HG02840 (cell line): Measurements from ENCODE around the gene HBA2.
"Not testable (repeated sequence)": the region's sequence is repeated elsewhere in the genome, so short reads cannot be mapped to it uniquely, and the experiment has no call there.

ENCODE experiments used
- ATAC-seq: cut with Tn5 transposase; IDR thresholded peaks from one replicate; pipeline ENCODE4 v1.9.1; 2021; ENCODE audit warnings: mild to moderate bottlenecking, moderate library complexity, moderate number of reproducible peaks; ENCODE audit not compliant: unreplicated experiment, low FRiP score

HBA2 gene

DNA sequence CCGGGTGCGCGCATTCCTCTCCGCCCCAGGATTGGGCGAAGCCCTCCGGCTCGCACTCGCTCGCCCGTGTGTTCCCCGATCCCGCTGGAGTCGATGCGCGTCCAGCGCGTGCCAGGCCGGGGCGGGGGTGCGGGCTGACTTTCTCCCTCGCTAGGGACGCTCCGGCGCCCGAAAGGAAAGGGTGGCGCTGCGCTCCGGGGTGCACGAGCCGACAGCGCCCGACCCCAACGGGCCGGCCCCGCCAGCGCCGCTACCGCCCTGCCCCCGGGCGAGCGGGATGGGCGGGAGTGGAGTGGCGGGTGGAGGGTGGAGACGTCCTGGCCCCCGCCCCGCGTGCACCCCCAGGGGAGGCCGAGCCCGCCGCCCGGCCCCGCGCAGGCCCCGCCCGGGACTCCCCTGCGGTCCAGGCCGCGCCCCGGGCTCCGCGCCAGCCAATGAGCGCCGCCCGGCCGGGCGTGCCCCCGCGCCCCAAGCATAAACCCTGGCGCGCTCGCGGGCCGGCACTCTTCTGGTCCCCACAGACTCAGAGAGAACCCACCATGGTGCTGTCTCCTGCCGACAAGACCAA, at the start of gene HBA2:
TSS of gene HBA2 (plus strand) at position 503 of the 568 bp plus-strand sequence. CDS start at position 540, 37 bp downstream.
- not testable (repeated sequence) for ATAC-seq

DNA sequence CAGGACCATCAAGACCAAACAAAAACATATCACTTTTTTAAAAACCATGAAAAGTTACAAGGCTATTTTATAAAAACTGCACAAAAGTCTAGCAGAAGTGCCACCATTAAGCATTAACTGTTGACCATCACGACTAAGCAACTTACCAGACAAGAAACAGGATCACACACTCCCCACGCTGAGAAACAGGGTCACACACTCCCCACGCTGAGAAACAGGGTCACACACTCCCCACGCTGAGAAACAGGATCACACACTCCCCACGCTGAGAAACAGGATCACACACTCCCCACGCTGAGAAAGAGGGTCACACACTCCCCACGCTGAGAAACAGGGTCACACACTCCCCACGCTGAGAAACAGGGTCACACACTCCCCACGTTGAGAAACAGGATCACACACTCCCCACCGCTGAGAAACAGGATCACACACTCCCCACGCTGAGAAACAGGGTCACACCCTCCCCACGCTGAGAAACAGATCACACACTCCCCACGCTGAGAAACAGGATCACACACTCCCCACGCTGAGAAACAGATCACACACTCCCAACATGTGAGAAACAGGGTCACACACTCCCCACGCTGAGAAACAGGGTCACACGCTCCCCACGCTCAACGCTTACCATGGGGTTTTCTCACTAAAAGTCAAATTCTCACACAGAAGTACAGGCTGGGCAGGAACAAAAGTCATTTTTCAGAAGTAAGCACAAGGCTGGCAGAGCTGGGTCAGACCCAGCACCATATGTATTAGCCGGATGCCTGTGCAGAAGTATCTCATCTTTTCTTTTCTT, 48.9 kb upstream of the HBA2 start:
- ATAC-seq, result not testable (repeated sequence)

DNA sequence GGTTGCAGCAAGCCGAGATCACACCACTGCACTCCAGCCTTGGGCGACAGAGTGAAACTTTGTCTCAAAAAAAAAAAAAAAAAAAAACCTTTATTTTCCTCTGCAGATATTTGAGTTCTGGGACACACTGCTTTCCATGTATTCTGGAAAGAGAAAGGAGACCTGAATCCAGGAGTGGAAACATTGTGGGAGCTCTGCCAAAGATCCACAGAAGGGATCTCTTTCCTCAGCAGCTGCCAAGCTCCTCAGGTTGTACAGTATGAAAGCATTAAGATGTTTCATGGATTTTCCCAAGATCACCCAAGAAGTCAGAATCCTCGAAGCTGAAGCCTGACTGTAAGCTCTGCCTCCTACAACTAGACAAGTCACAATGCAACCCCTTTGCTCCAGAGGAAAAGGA, 47.7 kb upstream of the HBA2 start:
- ATAC-seq, result no peak

DNA sequence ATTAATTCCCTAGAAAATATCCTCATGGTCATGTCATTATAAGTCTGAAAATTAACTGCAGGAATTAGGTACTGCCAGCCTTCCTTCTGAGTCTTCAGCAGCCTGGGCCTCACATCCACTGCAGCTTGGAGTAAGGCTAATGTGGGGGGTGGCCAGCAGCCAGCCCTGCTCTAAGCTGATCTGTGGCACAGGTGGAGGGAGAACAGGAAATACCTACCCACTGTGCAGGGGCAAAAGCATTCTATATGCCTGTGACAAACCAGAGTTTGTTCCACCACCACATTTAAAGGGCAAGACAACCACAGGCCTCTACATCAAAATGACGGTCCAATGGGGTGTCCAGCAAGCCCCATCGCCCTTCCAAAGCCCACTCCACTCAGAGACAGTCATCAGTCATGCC, 43.6 kb upstream of the HBA2 start:
- ATAC-seq, result no peak

DNA sequence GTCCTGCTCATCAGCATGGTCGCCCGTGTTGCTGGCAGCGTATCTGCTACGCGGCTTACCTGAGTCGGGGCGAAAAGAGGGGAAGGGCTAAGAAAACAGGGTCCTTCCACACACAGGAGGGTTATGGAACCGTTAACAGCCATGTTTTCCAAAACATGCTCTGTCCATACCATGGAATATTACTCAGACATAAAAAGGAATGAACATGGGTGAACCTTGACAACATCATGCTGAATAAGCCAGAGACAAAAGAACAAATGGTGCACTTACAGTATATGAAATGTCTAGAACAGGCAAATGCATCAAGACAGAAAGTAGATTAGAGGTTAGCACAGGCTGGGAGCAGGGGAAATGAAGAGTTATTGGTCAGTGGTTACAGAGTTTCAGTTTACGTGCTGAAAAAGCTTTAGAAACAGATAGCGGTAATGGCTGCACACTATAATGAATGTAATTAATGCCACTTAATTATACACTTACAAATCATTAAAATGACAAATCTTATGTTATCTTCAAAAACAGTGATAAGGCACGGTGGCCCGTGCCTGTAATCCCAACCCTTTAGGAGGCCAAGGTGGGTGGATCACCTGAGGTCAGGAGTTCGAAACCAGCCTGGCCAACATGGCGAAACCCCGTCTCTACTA, 42.0 kb upstream of the HBA2 start:
- ATAC-seq, result no peak

DNA sequence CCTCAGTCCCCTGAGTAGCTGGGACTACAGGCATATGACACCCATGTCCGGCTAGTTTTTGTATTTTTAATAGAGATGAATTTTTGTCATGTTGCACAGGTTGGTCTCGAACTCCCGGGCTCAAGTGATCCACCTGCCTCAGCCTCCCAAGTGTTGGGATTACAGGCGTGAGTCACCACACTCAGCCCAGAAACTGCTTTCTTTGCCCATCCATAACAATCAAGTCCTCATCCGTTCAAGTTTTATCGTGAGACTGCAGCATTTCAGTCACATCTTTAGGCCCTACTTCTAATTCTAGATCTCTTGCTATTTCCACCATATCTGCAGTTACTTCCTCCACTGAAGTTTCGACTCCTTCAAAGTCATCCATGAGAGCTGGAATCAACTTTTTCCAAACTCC, 40.6 kb upstream of the HBA2 start:
- no peak for ATAC-seq

DNA sequence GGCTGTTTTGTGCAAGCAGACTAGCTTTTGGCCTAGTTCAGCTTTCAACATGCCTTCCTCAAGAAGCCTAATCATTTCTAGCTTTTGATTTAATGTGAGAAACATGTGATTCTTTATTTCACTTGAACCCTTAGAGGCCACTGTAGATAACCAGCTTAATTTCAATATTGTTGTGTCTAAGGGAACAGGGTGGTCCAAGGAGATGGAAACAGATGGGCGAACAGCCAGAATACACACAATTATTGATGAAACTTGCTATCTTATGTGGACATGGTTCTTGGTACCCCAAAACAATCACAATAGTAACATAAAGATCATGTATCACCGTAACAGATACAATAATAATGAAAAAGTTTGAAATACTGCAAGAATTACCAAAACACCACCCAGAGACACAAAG, 39.0 kb upstream of the HBA2 start:
- ATAC-seq, result no peak

DNA sequence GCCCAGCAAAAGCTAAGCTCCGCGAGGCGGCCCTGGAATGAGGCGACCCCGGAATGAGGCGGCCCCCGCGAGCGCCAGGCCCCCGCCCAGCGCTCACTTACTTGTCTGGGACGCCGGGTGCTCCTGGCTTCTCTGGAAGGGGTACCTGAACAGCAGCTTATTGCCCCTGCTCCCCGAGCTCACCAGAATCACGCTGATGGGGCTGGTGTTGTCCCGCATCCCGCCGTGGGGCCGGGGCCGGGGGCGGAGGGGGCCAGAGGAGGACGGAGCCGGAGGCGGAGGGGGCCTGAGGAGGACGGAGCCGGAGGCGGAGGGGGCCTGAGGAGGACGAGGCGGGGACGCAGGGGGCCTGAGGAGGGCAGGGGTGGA, 34.6 kb upstream of the HBA2 start:
- ATAC-seq, result no peak

DNA sequence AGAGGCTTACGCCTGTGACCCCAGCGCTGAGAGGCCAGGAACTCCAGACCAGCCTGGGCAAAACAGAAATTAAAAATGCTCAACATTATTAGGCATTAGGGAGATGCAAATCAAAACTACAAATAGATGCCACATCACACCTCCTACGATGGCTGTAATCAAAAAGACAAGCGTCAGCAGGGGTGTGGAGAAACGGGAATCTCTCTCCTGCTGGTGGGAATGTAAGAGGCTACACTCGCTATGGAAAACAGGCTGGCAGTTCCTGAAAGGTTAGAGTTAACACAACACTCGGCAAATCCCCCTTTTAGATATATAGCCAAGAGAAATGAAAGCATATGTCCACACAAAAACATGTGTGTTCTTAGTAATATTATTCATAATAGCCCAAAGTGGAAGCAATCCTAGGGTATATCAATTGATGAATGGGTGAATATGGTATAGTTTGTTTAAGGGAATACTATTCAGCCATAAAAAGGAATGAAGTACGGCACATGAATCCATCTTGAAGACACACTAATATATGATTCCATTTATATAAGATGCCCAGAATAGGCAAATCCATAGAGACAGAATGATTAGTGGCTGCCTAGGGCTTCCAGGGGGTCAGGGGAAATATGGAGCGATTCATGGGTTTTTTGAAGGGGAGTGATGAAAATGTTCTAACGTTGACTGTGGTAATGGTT, 32.4 kb upstream of the HBA2 start:
- ATAC-seq, result no peak

DNA sequence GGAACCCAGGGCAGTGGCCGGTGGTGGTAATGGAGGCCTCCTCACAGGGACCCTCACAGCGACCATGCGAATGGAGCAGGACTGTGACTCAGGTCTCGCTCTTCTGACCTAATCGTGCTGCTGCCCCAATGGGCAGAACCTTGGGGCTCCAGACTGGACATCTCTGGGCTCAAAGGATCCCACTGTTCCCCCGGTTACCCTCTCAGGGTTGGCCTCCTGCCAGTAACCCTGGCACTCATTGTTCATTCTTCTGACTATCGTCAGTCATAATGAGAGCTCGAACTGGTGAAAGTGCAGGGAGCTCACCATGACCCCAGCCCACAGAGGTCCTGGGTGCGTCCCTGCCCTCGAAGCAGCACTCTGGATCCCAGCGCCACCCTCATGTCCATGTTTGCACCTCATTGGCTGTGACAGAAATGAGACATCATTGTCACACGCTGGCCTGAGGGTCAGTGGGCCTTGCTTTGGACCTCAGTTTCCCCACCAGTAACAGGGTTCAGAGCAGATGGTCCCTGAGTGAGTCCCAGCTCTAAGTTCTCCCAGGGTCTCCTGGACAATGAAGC, 30.2 kb upstream of the HBA2 start:
- no peak for ATAC-seq

DNA sequence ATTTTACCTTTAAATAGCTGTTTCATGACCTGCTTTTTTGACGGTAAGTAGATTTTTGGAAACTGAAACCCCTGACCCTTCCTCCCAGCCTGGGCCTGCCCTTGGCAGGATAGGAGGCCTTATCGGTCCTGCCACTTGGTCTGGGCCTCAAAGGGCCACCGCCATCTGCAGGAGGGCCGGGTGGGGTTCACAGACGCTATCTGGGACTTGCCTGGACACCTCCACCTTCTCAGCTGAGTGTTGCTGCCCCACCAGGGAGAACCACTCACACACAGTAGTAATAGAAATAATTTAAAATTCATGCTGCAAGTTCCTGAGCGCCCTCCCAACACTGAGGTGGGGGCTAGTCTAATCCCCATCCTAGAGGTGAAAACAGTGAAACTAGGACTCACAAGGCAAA, 29.6 kb upstream of the HBA2 start:
- ATAC-seq, result no peak

DNA sequence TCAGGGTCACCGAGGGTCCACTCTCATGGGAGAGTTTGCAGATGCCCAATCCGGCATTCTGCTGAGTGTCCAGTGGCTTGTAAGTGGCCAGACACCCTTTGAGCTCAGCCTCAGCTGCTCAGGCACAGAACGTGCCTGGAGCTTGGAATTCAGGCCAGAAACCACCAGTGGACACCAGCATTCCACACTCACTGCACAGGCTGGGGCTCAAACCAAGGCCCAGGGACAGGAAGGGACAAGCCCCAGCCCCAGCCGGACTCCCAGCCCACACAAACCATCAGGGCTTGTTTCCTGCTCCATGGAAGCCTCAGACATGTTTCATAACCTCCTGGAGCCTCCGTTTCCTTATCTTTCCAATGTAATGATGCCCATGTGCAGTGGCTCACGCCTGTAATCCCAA, 29.2 kb upstream of the HBA2 start:
- no peak for ATAC-seq

DNA sequence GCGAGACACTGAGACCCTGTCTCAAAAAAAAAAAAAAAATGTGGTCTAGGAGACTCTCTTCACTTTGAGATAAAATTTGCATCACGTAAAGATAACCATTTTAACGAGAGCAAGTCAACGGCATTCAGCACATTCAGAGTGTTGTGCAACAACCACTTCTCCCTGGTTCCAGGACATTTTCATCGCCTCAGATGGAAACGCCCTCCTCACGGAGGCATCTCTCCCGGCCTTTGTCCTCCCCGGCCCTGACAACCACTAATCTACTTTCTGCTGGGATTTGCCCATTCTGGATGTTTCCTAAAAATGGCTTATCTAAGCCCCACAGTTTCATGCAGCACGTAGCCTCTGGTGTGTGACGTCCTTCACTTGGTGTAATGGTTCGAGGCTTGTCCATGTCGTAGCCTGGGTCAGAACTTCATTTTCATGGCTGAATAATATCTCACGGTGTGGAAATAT, 27.9 kb upstream of the HBA2 start:
- no peak for ATAC-seq

DNA sequence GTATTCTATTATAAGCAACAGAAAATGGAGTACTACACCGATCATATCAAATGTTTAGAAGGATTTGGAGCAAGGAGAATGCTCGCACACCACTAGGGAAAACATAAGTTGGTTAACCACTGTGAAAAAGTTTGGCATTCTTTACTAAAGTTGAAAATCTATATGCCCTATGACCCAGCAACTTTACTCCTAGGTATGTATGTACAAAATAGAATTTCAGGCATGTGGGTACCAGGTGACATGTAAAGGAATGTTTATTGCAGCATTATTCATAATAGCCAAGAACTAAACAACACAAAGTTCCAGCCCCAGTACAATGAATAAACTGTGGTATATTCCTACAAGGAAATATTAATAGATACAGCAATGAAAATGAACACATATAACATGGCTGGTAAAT, 26.0 kb upstream of the HBA2 start:
- ATAC-seq, result no peak

DNA sequence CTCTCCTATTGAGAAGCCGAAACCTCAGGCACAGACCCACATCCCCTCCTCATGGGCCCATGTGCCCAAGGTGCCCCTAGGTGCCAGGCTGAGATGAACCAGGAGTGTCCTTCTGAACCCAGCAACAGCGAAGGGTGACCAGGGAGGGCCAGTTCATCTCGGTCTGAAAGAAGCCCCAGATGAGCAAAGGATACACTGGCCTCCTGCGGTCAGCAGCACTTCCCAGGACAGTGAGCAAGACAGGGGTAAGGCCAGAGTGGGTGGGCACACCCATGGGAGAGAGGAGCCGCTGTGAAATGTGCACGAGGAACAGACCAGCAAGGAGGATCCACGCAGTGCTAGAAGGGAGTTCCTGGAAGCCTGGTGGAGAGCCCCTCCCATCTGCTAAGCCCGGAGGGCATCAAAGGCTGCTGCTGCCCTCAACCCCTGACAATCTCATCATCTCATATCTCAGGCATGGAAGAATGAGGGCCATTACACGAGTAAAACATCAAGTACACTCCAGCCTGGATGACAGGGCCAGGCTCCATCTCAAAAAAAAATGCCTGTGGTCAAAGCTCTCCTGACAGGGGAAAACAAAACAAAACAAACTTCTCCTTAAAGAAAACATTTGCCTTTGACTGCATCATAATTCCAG, 23.5 kb upstream of the HBA2 start:
- no peak for ATAC-seq

DNA sequence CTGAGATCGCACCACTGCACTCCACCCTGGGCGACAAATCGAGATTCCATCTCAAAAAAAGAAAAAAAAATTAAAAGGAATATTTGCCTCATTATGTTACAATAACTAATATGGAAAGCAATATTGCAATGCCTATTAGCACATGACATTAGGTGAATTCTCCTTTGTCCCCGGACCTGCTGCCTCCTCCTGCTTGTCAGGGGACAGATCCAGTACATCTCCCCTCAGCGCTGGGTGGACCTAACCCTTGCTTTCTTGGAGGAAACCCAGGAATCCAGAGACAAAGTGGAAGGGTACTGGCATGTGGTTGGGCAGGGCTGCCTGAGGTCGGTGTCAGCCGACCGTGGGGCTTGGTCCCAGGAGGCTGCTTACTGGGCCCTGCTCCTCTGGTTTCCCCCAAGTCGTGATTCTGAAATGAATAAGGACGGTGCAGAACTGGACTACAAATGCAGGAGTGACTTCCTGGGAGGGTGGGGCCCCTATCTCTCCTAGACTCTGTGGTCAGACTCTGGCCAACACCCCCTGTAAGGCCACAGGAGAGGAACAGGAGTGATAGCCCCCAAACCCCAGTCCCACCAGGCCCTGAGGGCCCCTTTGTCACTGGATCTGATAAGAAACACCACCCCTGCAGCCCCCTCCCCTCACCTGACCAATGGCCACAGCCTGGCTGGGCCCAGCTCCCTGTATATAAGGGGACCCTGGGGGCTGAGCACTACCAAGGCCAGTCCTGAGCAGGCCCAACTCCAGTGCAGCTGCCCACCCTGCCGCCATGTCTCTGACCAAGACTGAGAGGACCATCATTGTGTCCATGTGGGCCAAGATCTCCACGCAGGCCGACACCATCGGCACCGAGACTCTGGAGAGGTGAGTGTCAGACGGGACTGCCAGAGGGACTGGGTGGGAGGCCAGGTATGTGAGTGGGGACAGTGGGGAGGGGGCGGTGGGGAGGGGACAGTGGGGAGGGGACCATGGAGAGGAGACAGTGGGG, 20.2 kb upstream of the HBA2 start, which contains the start of gene HBZ:
TSS of gene HBZ (plus strand) at position 504 of the 988 bp plus-strand sequence. CDS start at position 770, 266 bp downstream.
- no peak for ATAC-seq

DNA sequence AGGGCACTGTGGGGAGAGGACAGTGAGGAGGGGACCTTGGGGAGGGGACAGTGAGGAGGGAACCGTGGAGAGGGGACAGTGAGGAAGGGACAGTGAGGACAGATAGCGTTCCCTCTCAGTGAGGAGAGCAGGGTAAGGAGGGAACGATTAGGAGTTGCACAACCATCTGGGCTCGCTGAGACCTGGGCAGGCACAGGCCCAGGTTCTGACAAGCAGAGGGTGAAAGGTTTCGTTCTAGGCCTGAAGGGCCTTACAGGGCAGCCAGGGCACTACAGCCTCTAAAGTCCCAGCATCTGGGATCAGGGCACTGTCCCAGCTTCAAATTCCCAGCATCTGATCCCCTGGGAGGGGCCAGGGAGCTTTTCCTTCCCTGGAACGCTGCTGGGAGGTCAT, 19.6 kb upstream of the HBA2 start:
- not testable (repeated sequence) for ATAC-seq

DNA sequence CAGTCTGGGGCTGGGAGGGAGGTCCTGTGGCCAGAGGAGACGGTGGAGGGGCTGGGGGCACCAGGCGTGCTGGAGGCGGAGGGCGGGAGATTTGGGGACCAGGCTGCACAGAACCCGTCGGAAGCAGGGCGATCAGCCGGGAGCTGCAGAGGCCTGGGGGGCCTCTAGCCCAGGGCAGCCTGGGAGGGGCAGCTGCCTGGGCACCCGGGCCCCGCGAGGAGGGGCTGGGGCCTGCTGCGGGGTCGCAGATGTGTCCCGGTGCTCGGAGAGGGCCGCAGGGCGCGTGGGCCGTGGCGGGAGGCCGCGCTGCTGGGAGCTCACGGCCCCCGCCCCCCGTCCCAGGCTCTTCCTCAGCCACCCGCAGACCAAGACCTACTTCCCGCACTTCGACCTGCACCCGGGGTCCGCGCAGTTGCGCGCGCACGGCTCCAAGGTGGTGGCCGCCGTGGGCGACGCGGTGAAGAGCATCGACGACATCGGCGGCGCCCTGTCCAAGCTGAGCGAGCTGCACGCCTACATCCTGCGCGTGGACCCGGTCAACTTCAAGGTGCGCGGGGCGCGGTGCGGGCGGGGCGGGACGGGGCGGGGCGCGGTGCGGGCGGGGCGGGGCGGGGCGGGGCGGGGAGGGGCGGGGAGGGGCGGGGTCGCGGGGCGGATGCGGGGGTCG, 19.0 kb upstream of the HBA2 start:
- not testable (repeated sequence) for ATAC-seq
